ENCODE data around the gene PCSK2.
A peak's percentile ranks its signal among the peaks of the same experiment; 100 is the strongest.

Gene PCSK2

GRCh38 chr20:17468073-17468840, 241.4 kb downstream of the PCSK2 start:
- no peak for DNase-seq (ENCODE audit: low read depth, low spot score)
- no peak overlapping the region for H3K27ac ChIP-seq

GRCh38 chr20:17469246-17470030, 242.6 kb downstream of the PCSK2 start:
- no peak overlapping the region for H3K27ac ChIP-seq
- no peak for DNase-seq (ENCODE audit: low read depth, low spot score)

GRCh38 chr20:17470521-17470920, 243.7 kb downstream of the PCSK2 start:
- no peak overlapping the region for H3K27ac ChIP-seq
- DNase-seq (ENCODE audit: low read depth, low spot score), result no peak

GRCh38 chr20:17470973-17471372, 244.1 kb downstream of the PCSK2 start:
- no peak overlapping the region for H3K27ac ChIP-seq
- no peak for DNase-seq (ENCODE audit: low read depth, low spot score)

- H3K27ac ChIP-seq, result no peak overlapping the region
- DNase-seq (ENCODE audit: low read depth, low spot score), result no peak
Measured at GRCh38 chr20:17471606-17472187, 244.9 kb downstream of the PCSK2 start.

- DNase-seq (ENCODE audit: low read depth, low spot score), result no peak
- no peak overlapping the region for H3K27ac ChIP-seq
Measured at GRCh38 chr20:17473659-17474058, 246.8 kb downstream of the PCSK2 start.

GRCh38 chr20:17479063-17479657, 252.3 kb downstream of the PCSK2 start:
- no peak for DNase-seq (ENCODE audit: low read depth, low spot score)
- no peak overlapping the region for H3K27ac ChIP-seq

GRCh38 chr20:17480696-17481095, 253.9 kb downstream of the PCSK2 start:
- no peak for DNase-seq (ENCODE audit: low read depth, low spot score)

GRCh38 chr20:17481661-17482060, 254.8 kb downstream of the PCSK2 start:
- H3K27ac ChIP-seq, result no peak overlapping the region
- no peak for DNase-seq (ENCODE audit: low read depth, low spot score)

More at GRCh38 chr20:17480696-17481095, 253.9 kb downstream of the PCSK2 start:
- H3K27ac ChIP-seq, result no peak overlapping the region

- DNase-seq (ENCODE audit: low read depth, low spot score), result no peak
- H3K27ac ChIP-seq, result no peak overlapping the region
Measured at GRCh38 chr20:17482536-17482935, 255.7 kb downstream of the PCSK2 start.

GRCh38 chr20:17485017-17485416, 258.2 kb downstream of the PCSK2 start:
- H3K27ac ChIP-seq, result no peak overlapping the region
- DNase-seq (ENCODE audit: low read depth, low spot score), result no peak

- no peak overlapping the region for H3K27ac ChIP-seq
- DNase-seq (ENCODE audit: low read depth, low spot score), result no peak
Measured at GRCh38 chr20:17488916-17489600, 262.2 kb downstream of the PCSK2 start.

- H3K27ac ChIP-seq, result no peak overlapping the region
- no peak for DNase-seq (ENCODE audit: low read depth, low spot score)
Measured at GRCh38 chr20:17490501-17490900, 263.7 kb downstream of the PCSK2 start.

GRCh38 chr20:17491041-17491440, 264.2 kb downstream of the PCSK2 start:
- H3K27ac ChIP-seq, result no peak overlapping the region
- DNase-seq (ENCODE audit: low read depth, low spot score), result no peak

- H3K27ac ChIP-seq, result no peak overlapping the region
- DNase-seq (ENCODE audit: low read depth, low spot score), result no peak
Measured at GRCh38 chr20:17491488-17491887, 264.6 kb downstream of the PCSK2 start.

GRCh38 chr20:17493173-17493572, 266.3 kb downstream of the PCSK2 start:
- no peak for DNase-seq (ENCODE audit: low read depth, low spot score)
- no peak overlapping the region for H3K27ac ChIP-seq

- no peak overlapping the region for H3K27ac ChIP-seq
- no peak for DNase-seq (ENCODE audit: low read depth, low spot score)
Measured at GRCh38 chr20:17494201-17494600, 267.4 kb downstream of the PCSK2 start.

GRCh38 chr20:17495826-17496225, 269.0 kb downstream of the PCSK2 start:
- no peak overlapping the region for H3K27ac ChIP-seq
- no peak for DNase-seq (ENCODE audit: low read depth, low spot score)

GRCh38 chr20:17497821-17498580, 271.2 kb downstream of the PCSK2 start:
- DNase-seq (ENCODE audit: low read depth, low spot score), result no peak
- H3K27ac ChIP-seq, result no peak overlapping the region

GRCh38 chr20:17498641-17499040, 271.8 kb downstream of the PCSK2 start:
- no peak for DNase-seq (ENCODE audit: low read depth, low spot score)
- peak overlapping the region; percentile 41 for H3K27ac ChIP-seq

Measured in epithelial cell of prostate (primary cell).